GM21423 (cell line): ENCODE measurements around the gene PLXNA1.

Experiments used
- ATAC-seq: cut with Tn5 transposase; IDR thresholded peaks from one replicate; pipeline ENCODE4 v1.9.1; 2021; ENCODE audit warnings: mild to moderate bottlenecking, moderate library complexity; ENCODE audit not compliant: unreplicated experiment

PLXNA1 gene

DNA sequence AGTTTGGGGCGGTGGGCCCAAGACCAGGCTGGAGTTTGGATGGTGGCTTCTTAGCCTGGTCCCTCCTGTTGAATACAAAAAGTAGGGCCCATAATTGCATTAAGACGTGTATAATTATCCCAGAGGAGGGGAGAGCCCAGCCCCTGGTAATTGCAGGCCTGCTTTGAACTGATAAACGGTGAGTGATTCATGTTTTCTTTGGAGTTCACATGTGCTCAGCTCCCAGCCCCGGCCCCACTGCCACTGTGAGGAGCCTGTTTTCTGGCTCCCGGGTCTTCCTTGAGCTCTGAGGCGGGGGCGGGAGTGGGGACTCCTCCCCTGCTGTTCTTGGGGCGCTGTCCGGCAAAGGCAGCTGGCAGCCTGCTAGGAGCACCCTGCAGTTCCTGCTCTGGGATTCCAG is 3.1 kb downstream of the PLXNA1 start:
- ATAC-seq, result no peak

DNA sequence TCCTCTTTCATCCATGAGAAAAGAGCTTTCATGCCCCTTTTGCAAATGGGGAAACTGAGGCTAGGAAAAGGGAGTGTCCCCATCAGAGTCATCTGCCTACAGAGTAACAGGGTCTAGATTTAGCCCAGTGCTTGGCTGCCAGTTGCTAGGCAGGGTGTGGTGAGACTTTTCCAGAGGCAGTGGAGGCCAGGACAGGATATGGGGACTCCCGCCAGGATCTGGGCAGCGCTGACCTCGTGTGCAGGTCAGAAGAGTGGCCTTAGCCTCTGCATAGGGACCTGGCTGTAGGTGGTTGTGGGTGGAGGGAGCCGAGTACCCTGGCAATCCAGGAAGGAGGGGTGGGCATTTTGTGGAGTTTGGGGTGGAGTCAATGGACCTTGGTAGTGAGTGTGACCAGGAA is 4.2 kb downstream of the PLXNA1 start:
- ATAC-seq, result no peak

DNA sequence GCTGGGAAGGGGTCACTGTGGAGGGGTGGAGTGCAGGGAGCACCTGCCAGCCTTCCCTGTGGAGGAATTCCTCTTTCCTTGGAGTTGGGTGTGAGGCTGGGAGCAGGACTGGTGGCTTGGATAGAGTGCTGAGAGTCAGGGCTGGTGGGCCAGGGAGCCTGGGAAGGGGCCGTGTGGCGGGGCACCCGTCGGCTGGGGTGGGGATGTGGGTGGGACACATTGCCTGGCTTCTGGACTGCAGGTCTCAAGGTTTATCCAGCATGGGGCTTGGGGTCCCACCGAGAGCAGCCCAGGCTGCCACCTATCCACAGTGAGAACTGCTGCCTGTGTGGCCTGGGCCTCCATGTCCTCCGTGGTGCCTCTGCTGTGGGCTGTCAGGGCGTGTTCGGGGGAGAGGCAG is 4.7 kb downstream of the PLXNA1 start:
- no peak for ATAC-seq

DNA sequence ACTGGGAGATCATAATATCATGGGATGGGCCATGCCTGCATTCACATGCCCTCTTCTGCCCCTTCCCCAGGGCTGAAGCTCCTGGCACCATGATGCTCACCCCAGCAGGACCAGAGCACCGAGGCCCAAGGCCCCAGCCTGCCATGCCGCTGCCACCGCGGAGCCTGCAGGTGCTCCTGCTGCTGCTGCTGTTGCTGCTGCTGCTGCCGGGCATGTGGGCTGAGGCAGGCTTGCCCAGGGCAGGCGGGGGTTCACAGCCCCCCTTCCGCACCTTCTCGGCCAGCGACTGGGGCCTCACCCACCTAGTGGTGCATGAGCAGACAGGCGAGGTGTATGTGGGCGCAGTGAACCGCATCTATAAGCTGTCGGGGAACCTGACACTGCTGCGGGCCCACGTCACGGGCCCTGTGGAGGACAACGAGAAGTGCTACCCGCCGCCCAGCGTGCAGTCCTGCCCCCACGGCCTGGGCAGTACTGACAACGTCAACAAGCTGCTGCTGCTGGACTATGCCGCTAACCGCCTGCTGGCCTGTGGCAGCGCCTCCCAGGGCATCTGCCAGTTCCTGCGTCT is 5.6 kb downstream of the PLXNA1 start:
- ATAC-seq, result no peak

DNA sequence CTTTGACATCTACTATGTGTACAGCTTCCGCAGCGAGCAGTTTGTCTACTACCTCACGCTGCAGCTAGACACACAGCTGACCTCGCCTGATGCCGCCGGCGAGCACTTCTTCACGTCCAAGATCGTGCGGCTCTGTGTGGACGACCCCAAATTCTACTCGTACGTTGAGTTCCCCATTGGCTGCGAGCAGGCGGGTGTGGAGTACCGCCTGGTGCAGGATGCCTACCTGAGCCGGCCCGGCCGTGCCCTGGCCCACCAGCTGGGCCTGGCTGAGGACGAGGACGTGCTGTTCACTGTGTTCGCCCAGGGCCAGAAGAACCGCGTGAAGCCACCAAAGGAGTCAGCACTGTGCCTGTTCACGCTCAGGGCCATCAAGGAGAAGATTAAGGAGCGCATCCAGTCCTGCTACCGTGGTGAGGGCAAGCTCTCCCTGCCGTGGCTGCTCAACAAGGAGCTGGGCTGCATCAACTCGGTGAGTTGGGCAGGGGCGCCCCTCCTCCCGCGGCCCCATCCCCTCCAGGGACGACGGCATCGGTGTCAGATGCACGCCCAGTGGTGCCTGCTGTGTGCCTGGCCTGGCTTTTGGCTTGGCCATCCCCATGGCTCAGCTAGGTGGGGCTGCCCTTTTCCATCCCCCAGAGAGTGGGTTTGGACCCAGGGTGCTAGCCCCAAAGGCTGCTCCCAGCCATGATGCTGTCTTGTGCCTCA is 6.6 kb downstream of the PLXNA1 start:
- no peak for ATAC-seq

- ATAC-seq, result no peak
These were observed 7.2 kb downstream of the PLXNA1 start for GRCh38 chr3:126990024-126990700.

DNA sequence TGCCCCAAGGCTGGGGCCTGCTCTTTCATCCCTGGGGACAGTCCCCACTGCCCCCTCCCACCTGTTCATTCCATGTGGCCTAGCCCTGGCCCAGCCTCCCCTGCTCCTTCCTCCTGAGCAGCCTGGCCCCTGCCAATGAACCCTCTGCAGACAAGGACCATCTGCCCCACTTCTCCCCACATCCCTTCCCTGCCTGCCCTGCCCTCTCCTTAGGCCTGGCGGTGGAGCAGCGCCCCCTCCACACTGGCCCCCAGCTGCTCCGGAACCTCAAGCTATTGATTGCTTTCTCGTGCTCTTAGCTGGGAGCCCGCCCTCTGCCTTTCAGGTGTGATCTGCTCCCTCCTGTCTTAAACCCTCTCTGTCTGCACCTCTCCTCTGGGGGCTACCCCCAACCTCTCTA is 8.0 kb downstream of the PLXNA1 start:
- no peak for ATAC-seq

DNA sequence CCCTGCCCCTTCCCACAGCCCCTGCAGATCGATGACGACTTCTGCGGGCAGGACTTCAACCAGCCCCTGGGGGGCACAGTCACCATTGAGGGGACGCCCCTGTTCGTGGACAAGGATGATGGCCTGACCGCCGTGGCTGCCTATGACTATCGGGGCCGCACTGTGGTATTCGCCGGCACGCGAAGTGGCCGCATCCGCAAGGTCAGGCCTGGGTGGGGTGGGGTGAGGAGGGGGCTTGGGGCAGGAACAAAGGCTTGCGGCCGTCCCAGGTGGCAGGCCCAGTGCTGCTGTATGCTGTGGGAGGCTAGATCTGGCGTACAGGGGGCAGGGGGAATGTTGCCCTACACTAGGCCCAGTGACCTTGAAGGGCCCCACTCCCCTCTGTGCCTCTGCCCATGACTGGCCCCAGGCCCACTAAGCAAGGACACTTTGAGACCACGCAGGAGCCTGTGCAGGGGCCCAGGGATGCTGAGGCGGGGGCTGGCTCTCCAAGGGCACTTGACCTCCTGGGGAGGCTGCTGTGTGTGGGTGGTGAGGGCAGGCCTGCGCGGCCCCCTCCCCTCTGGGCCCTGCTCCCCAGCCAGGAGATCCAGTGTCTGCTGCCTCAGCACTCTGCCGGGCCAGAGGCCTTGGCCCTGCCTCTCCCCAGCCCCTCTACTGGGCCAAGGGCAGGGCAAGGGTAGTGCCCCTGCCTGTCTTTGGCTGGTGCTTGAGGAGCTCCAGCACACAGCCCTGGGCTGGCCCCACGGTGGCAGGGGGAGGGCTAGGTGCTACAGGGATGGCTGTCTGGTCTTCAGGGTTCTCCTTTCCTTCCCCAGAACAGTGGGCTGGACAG is 8.7 kb downstream of the PLXNA1 start:
- no peak for ATAC-seq

DNA sequence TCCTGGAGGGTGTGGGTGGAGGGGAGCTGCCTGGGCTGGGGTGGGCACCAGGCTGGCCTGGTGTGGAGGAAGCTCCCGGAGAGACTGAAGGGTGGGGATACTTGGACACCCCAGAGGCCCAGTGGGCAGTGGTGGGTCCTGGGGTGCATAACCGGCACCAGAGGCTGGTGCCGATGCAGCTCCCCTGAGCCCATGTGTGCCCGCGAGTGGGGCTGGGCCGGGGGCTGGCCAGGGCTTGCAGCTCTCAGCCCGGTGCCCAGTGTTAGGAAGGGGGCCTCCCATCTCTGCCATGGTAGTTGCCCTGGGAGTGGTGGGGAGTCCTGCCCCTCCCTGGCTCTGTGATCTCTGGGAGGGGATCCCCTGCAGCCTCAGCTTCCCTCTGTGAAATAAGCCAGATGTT is 9.3 kb downstream of the PLXNA1 start:
- no peak for ATAC-seq

- ATAC-seq, result no peak
These were observed 9.9 kb downstream of the PLXNA1 start for GRCh38 chr3:126992776-126993175.

GRCh38 chr3:126993436-126993835 is 10.5 kb downstream of the PLXNA1 start:
- ATAC-seq, result no peak

- ATAC-seq, result no peak
These were observed 11.8 kb downstream of the PLXNA1 start for GRCh38 chr3:126994661-126995245.

GRCh38 chr3:126995254-126995780 is 12.4 kb downstream of the PLXNA1 start:
- no peak for ATAC-seq

DNA sequence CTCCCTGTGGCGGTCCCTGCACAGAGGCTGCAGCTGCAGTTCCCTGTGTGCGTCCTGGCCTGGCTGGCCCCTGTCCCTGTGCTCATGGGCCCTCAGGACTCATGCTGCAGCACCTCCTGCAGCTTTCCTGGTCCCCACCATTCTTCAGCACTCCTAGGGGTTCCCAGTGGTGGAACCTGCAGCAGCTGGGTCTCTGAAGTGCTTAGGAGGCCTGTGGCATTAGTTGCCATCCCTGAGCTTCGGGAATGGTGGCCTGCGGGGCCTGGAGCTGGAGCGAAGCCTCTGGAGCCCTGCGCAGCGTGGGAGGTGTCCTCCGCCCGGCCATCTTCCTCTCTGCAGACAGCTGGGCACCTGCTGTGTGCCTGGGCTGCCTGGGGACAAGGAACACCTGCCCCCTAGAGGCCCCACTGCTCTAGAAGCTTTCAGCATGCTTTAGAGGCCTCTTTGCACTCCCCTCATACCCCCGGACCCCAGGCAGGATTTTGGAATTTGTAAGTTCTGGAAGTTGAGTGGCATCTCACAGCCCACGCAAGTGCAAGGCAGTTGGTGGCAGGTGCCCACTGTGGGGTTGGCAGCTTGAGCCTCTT is 13.1 kb downstream of the PLXNA1 start:
- no peak for ATAC-seq

DNA sequence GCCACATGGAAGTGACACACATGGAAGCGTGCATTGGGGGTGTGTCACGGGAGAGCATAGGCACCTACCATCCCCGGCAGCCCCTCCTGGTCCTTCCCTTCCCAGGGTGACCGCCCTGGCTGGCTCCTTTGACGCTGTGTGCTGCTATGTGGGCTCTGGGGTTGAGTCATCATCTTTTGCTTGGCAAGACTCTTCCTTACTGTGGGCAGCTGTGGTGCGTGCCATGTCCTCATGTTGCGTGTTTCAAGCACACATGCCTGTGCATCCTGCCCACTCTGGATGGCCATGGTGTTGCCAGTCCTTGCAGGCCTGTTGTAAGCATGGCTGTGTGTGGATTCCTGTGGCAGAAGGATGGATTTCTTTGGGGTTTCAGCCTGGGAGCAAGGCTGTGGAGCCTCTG is 14.0 kb downstream of the PLXNA1 start:
- no peak for ATAC-seq

- no peak for ATAC-seq
These were observed 14.6 kb downstream of the PLXNA1 start for GRCh38 chr3:126997455-126998038.

DNA sequence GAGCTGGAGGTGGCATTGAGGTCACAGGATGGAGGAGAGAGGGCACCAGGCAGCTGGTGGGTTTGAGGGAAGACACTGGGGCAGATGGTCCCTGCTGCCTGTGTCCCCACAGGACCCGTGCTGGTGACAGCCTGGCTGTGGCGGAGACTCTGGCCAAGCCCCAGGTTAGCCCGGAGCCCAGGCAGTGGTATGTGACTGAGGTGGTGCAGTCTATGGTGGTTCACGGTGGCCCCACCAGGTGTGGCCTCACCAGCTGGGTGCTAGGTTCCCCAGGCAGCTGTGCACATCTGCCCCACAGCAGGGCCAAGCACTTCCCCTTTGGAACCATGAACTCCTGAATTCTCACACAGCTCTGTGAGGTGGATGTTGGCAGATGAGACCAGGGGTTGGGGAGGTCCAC is 15.4 kb downstream of the PLXNA1 start:
- no peak for ATAC-seq

DNA sequence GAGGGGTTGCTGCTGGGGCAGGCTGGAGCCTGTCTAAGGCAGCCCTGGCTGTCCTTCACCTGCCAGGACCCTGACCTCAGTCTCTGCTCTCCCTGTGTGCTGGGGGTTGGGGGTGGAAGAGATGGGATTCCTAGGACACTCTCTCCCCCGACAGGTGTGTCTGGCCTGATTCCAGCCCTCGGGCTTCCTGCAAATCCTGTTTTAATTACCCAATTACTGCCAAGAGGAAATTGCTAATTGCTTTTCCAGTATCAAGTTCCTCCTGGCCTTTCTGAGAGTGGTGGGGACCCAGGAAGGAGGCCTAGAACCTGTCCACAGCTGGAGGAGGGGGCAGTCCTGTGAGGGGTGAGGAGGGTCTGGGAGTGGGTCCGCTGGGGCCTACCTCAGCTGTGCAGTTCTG is 15.8 kb downstream of the PLXNA1 start:
- ATAC-seq, result no peak

DNA sequence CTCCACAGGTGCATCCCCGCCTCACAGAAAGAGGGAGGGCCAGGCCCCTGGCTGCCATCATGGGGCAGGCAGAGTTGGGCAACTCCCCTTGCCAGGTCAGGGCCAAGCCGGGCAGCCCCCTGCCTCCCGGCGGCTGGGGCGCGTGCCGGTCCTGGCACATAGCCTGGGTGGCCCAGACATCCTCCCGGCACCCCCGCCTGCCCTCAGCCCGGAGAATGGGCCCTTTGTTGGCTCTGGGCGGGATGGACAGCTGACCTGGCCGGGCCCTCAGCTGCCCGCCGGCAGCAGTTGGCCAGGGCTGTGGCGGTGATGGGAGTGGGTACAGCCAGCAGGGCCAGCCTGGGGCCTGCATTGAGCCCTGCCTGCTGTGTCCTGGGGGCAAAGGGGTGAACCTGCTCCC is 16.5 kb downstream of the PLXNA1 start:
- ATAC-seq, result no peak

DNA sequence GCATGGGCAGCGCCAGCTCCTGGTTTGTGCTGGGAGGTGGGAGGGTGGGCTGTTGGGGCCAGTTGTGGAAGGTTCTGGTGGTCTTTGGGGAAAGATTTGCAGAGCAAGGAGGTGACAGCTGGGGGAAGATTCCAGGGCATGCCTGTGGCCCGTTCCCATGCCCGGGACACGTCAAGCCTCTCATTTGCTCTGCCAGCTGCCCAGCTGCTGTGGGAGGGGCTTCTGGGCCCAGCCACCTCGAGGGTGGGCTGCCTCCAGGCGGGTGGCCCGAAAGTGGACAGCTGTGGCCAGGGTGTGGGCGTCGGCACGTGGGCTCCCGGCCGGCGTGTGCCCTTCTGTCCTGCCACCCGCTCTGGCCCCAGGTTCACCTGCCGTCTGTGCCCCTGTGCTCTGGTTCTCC is 17.2 kb downstream of the PLXNA1 start:
- ATAC-seq, result no peak
